ENCODE data around the gene FRRS1L.

FRRS1L gene

GRCh38 chr9:109186857-109187520 is 19.9 kb upstream of the FRRS1L start:
- DNase-seq (ENCODE audit: low spot score) = no peak
- H3K27ac ChIP-seq (ENCODE audit: poor library complexity, severe bottlenecking) = no peak overlapping the region
- no peaks in the 10 kb centered on the region for H3K9me3 ChIP-seq (ENCODE audit: severe bottlenecking)
- no peaks in the 10 kb centered on the region for H3K36me3 ChIP-seq (ENCODE audit: low read depth)
- TF ChIP-seq CTCF (IDR thresholded peaks at IDR 0.05; ENCODE audit: poor library complexity, severe bottlenecking) = no peak
- no peak overlapping the region for H3K4me3 ChIP-seq (ENCODE audit: severe bottlenecking)
- H3K4me1 ChIP-seq (ENCODE audit: insufficient read depth, poor library complexity, severe bottlenecking) = no peaks in the 10 kb centered on the region
- ATAC-seq (ENCODE audit: low read depth) = no peak
- H3K27me3 ChIP-seq (ENCODE audit: insufficient read depth, poor library complexity, severe bottlenecking) = no peaks in the 10 kb centered on the region

DNA sequence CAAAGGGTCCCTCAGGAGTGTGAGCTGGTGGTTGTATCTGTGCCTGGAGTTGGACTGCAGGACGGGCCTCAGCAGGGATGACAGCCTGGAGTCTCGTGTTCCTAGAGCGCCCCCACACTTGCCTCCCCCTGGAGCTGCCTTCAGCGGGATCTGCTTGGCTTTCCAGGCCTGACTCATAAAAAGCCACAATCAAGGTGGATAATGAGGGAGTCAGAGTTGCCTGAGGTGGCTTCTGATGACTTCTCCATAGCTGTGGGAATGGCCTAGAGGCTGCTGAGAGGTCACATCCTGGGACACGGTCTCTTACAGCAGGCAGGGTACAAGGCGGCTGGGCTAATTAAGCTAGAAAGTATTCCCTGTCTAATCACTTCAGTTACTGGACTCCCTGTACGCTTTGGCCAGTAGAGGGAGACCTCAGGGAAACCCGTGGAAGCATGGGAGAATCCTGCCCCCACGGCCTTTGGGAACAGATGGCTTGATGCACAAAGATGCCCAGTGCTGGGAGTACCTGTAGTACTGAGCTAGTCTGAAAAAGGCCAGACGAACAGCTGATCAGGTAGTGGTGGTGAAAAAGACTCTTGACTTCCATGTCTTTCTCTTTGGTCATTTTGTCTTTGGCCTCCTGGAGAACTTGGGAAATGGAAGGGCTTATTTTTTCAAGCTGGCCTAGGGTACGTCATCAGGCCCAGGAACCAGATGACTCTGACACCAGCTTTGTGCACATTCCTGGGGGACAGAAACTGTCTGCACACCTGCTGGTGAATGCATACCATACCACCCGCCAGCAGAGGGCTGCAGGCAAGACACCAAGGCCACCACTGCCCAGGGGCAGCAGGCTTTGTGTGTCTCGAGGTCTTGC is 16.1 kb upstream of the FRRS1L start:
- Histone ChIP-seq H3K4me1 (ENCODE audit: insufficient read depth, poor library complexity, severe bottlenecking) (no peaks in the 10 kb centered on the region), H3K9me3 (ENCODE audit: severe bottlenecking) (no peaks in the 10 kb centered on the region), H3K27me3 (ENCODE audit: insufficient read depth, poor library complexity, severe bottlenecking) (no peaks in the 10 kb centered on the region), H3K27ac (ENCODE audit: poor library complexity, severe bottlenecking) (no peak overlapping the region), H3K4me3 (ENCODE audit: severe bottlenecking) (no peak overlapping the region), H3K36me3 (ENCODE audit: low read depth) (no peaks in the 10 kb centered on the region)
- peak; percentile 67 for ATAC-seq (ENCODE audit: low read depth)
- TF ChIP-seq CTCF (IDR thresholded peaks at IDR 0.05; ENCODE audit: poor library complexity, severe bottlenecking) = peak; percentile 61
- no peak for DNase-seq (ENCODE audit: low spot score)

DNA sequence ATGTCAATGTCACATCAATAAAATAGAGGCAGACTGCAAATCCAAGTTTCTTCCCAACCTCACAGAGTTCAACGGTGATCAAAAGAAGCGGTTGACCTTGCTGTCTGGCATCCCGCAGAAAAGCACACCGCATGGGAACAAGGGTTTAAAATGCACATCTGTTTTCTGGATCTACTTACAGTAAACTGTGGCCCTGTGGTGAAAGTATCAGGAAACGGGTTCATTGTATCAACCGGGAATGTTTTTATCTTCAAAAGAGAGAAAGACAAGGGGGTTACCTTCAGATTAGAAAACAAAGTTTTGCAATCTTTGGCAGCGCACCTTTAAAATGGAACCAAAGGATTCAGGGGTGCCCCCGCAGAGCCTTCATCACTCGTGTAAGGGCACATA is 15.5 kb upstream of the FRRS1L start:
- no peaks in the 10 kb centered on the region for H3K36me3 ChIP-seq (ENCODE audit: low read depth)
- no peak overlapping the region for H3K4me3 ChIP-seq (ENCODE audit: severe bottlenecking)
- no peak for TF ChIP-seq CTCF (IDR thresholded peaks at IDR 0.05; ENCODE audit: poor library complexity, severe bottlenecking)
- H3K4me1 ChIP-seq (ENCODE audit: insufficient read depth, poor library complexity, severe bottlenecking) = no peaks in the 10 kb centered on the region
- H3K27me3 ChIP-seq (ENCODE audit: insufficient read depth, poor library complexity, severe bottlenecking) = no peaks in the 10 kb centered on the region
- ATAC-seq (ENCODE audit: low read depth) (no peak), DNase-seq (ENCODE audit: low spot score) (no peak)
- no peaks in the 10 kb centered on the region for H3K9me3 ChIP-seq (ENCODE audit: severe bottlenecking)
- no peak overlapping the region for H3K27ac ChIP-seq (ENCODE audit: poor library complexity, severe bottlenecking)

- Histone ChIP-seq H3K36me3 (ENCODE audit: low read depth) (no peaks in the 10 kb centered on the region), H3K27me3 (ENCODE audit: insufficient read depth, poor library complexity, severe bottlenecking) (no peaks in the 10 kb centered on the region), H3K4me1 (ENCODE audit: insufficient read depth, poor library complexity, severe bottlenecking) (no peaks in the 10 kb centered on the region), H3K9me3 (ENCODE audit: severe bottlenecking) (no peaks in the 10 kb centered on the region), H3K27ac (ENCODE audit: poor library complexity, severe bottlenecking) (no peak overlapping the region), H3K4me3 (ENCODE audit: severe bottlenecking) (no peak overlapping the region)
- no peak for TF ChIP-seq CTCF (IDR thresholded peaks at IDR 0.05; ENCODE audit: poor library complexity, severe bottlenecking)
- DNase-seq (ENCODE audit: low spot score) (no peak), ATAC-seq (ENCODE audit: low read depth) (no peak)
Measured at GRCh38 chr9:109181284-109181683, 14.2 kb upstream of the FRRS1L start.

All from RWPE2 (cell line).